IMR-90 (cell line): ENCODE data around the gene PPP5C. TPM values are rescaled to one million over a fixed set of nuclear protein-coding genes. Genes with fewer than 3 reads are reported as not detected.

Experiments
- ATAC-seq: fragments of 200-7000 bp; cut with Tn5 transposase; 2 replicates; pipeline ENCODE4 v1.9.1; 2020; ENCODE audit warnings: low read depth, mild to moderate bottlenecking, moderate library complexity
- BruUV-seq: library from RNA; stranded (reverse); fragments of 400-500 nt; replicated peaks from 2 replicates; lab custom pipeline; 2021; lab: Mats Ljungman, UMichigan
- CTCF ChIA-PET: fragments of 300-600 bp; formaldehyde crosslinking; extraction: SDS; loops from one replicate; lab custom pipeline; 2021; ENCODE audit warnings: antibody characterized with exemption; lab: Yijun Ruan, JAX
- POLR2A ChIA-PET: fragments of 300-600 bp; sonication (Branson Sonifier 250); formaldehyde crosslinking; loops from one replicate; lab custom pipeline; 2022; ENCODE audit warnings: antibody characterized with exemption; ENCODE audit not compliant: unreplicated experiment; lab: Charles Lee
- DNase-seq: peaks from one replicate; pipeline ENCODE4 v3.0.0; 2013
- H2AFZ ChIP-seq: replicated peaks from 2 replicates; pipeline ENCODE3; 2013; ENCODE audit warnings: low read length, mild to moderate bottlenecking; ENCODE audit not compliant: poor library complexity
- H2AK5ac ChIP-seq: 2 replicates; pipeline ENCODE4 v1.6.1; 2013; ENCODE audit warnings: low read depth, low read length, inconsistent platforms
- H2AK9ac ChIP-seq: replicated peaks from 2 replicates; pipeline ENCODE3; 2013; ENCODE audit warnings: mild to moderate bottlenecking, low read depth, low read length, moderate library complexity; ENCODE audit not compliant: poor library complexity
- H2BK120ac ChIP-seq: 2 replicates; pipeline ENCODE4 v1.6.1; 2013; ENCODE audit warnings: low read depth, low read length, inconsistent platforms
- H2BK15ac ChIP-seq: 3 replicates; pipeline ENCODE4 v1.6.1; 2013; ENCODE audit warnings: low read depth, low read length, inconsistent platforms
- H2BK20ac ChIP-seq: 2 replicates; pipeline ENCODE4 v1.6.1; 2013; ENCODE audit warnings: low read depth, mild to moderate bottlenecking, inconsistent platforms, low read length, moderate library complexity
- H2BK5ac ChIP-seq: 2 replicates; pipeline ENCODE4 v1.6.1; 2013; ENCODE audit warnings: mild to moderate bottlenecking, low read depth, low read length, inconsistent platforms; ENCODE audit not compliant: poor library complexity, severe bottlenecking
- H3K14ac ChIP-seq: replicated peaks from 2 replicates; pipeline ENCODE4 v1.6.1; 2013; ENCODE audit warnings: low read depth, low read length, inconsistent platforms
- H3K18ac ChIP-seq: 2 replicates; pipeline ENCODE4 v1.6.1; 2013; ENCODE audit warnings: low read depth, low read length, control low read depth
- H3K23ac ChIP-seq: 2 replicates; pipeline ENCODE4 v1.6.1; 2013; ENCODE audit warnings: low read depth, low read length, inconsistent platforms
- H3K27ac ChIP-seq: 2 replicates; pipeline ENCODE4 v1.5.1; 2013; ENCODE audit warnings: mild to moderate bottlenecking, control low read depth, low read length; ENCODE audit not compliant: insufficient read depth
- H3K27me3 ChIP-seq: 2 replicates; pipeline ENCODE4 v1.6.1; 2013; ENCODE audit warnings: low read length; ENCODE audit not compliant: control insufficient read depth, insufficient read depth
- H3K36me3 ChIP-seq: 2 replicates; pipeline ENCODE4 v1.6.1; 2013; ENCODE audit warnings: low read length, mixed read lengths; ENCODE audit not compliant: control insufficient read depth, insufficient read depth
- H3K4ac ChIP-seq: 2 replicates; pipeline ENCODE4 v1.6.1; 2013; ENCODE audit warnings: low read depth, low read length, inconsistent platforms
- H3K4me1 ChIP-seq: 2 replicates; pipeline ENCODE4 v1.6.1; 2013; ENCODE audit warnings: low read length, mixed read lengths; ENCODE audit not compliant: control insufficient read depth, insufficient read depth
- H3K4me2 ChIP-seq: 2 replicates; pipeline ENCODE4 v1.6.1; 2013; ENCODE audit warnings: low read depth, mild to moderate bottlenecking, control low read depth, low read length, moderate library complexity
- H3K4me3 ChIP-seq: 2 replicates; pipeline ENCODE4 v1.5.1; 2013; ENCODE audit warnings: low read depth, mild to moderate bottlenecking, control low read depth, low read length, moderate library complexity; ENCODE audit not compliant: insufficient read depth
- H3K56ac ChIP-seq: 2 replicates; pipeline ENCODE4 v1.6.1; 2013; ENCODE audit warnings: low read length, inconsistent platforms; ENCODE audit not compliant: insufficient read depth; ENCODE audit errors: extremely low read depth
- H3K79me1 ChIP-seq, 2 experiments: 2 replicates each; pipeline ENCODE4 v1.6.1; 2013; ENCODE audit warnings: low read length in 2 of 2, inconsistent platforms in 1 of 2, low read depth in 1 of 2
- H3K9ac ChIP-seq: 2 replicates; pipeline ENCODE4 v1.6.1; 2013; ENCODE audit warnings: low read depth, low read length, control low read depth
- H3K9me1 ChIP-seq: 2 replicates; pipeline ENCODE4 v1.6.1; 2013; ENCODE audit warnings: low read length, inconsistent platforms; ENCODE audit not compliant: insufficient read depth
- H3K9me3 ChIP-seq: 2 replicates; pipeline ENCODE4 v1.6.1; 2013; ENCODE audit warnings: low read length; ENCODE audit not compliant: control insufficient read depth, insufficient read depth
- H4K20me1 ChIP-seq: 2 replicates; pipeline ENCODE4 v1.6.1; 2013; ENCODE audit warnings: low read length, inconsistent platforms; ENCODE audit not compliant: insufficient read depth
- H4K5ac ChIP-seq: 2 replicates; pipeline ENCODE4 v1.6.1; 2013; ENCODE audit warnings: mild to moderate bottlenecking, low read depth, low read length, control low read depth
- H4K8ac ChIP-seq, 2 experiments: 2 replicates each; pipeline ENCODE4 v1.6.1; 2013; ENCODE audit warnings: low read depth in 2 of 2, low read length in 2 of 2, control low read depth in 1 of 2, inconsistent platforms in 1 of 2
- H4K91ac ChIP-seq: 2 replicates; pipeline ENCODE4 v1.6.1; 2013; ENCODE audit warnings: low read depth, low read length, inconsistent platforms; ENCODE audit not compliant: insufficient read depth
- POLR2A ChIP-seq: IDR thresholded peaks from 2 replicates; pipeline ENCODE4 v1.6.1; 2012; ENCODE audit warnings: mild to moderate bottlenecking, low read depth, low read length
- WGBS, 2 experiments: methylation state at CpG; one replicate each; pipeline versions ENCODE4 v1.1.5 to v1.1.7; 2013; ENCODE audit warnings: missing lambda C conversion rate in 2 of 2; ENCODE audit not compliant: insufficient read length in 1 of 2; ENCODE audit errors: extremely low coverage in 2 of 2; 5-methylcytosine and 5-hydroxymethylcytosine counted together
- dilution Hi-C: fragments of 300-500 bp; cut with HindIII; formaldehyde crosslinking; loops from one replicate; pipeline ENCODE4 v1.14.3; 2018; ENCODE audit warnings: low sequenced_read_pairs; ENCODE audit not compliant: unreplicated experiment
- in situ Hi-C: fragments of 300-500 bp; cut with MboI; formaldehyde crosslinking; loops from 3 replicates; pipeline ENCODE4 v1.14.3; 2019; ENCODE audit warnings: low sequenced_read_pairs, inconsistent platforms, mixed read lengths
- intact Hi-C: fragments of 100-400 bp; cut with micrococcal nuclease; formaldehyde crosslinking; loops from 2 replicates; pipeline ENCODE4 v1.10.0; 2022
- polyA plus RNA-seq, 3 experiments: library from polyadenylated mRNA; depleted of rRNA; stranded (reverse); fragments of >200 nt; gene quantifications; 2 replicates each; pipeline ENCODE4 v1.2.3, GENCODE V29; 2012; ENCODE audit warnings: low replicate concordance in 1 of 3
- total RNA-seq: library from RNA; depleted of rRNA; stranded (reverse); fragments of >200 nt; gene quantifications from 2 replicates; pipeline ENCODE4 v1.2.3, GENCODE V29; 2012

Gene PPP5C
- total and polyA plus RNA-seq, 2 of the 4 experiments (the other 2 are of a cell fraction) = 80.5 to 128 TPM

- H2BK5ac ChIP-seq = no peak overlapping the region
- no peak overlapping the region for H3K4me3 ChIP-seq
- ATAC-seq = no peak
- H3K23ac ChIP-seq = 0 out of 2 replicates have a peak overlapping the region, but pooled peaks have one; percentile 18
- H2AFZ ChIP-seq = no peak overlapping the region
- H3K56ac ChIP-seq = no peak overlapping the region
- no peak overlapping the region for H4K5ac ChIP-seq
- intact Hi-C loops = loop anchor here (2.0 kb wide), 2 partner anchors 47 to 113 kb away; partner anchors contain the start of gene PPP5C
- no peak for DNase-seq
- in situ Hi-C loops = no loop called here
- H3K27me3 ChIP-seq = no peaks in the 10 kb centered on the region
- H2BK120ac ChIP-seq = peak overlapping the region; percentile 69; the same call in 1 of the 2 replicates
- peak overlapping the region; percentile 59 for H2AK5ac ChIP-seq
- H3K4me2 ChIP-seq = no peak overlapping the region
- H3K9ac ChIP-seq = no peak overlapping the region
- H3K18ac ChIP-seq = peak overlapping the region; percentile 60
- WGBS, 2 experiments = 89% methylated on average over 16 of the region's 21 CpGs; no CpG with 5 or more reads in 1 of the 2 experiments
- H3K9me1 ChIP-seq = peaks cover 13% of the 10 kb centered on the region
- peak overlapping the region; percentile 24 for H3K14ac ChIP-seq
- no peak overlapping the region for H2AK9ac ChIP-seq
- H4K8ac ChIP-seq = peak overlapping the region in 1 of 2 experiments; percentile 59; a peak in 1 of 4 replicates
- BruUV-seq = no TSS peak
- 0 out of 4 replicates have a peak, but pooled peaks cover 0 to 9% of the 10 kb centered on the region in 2 experiments for H3K79me1 ChIP-seq
- no peaks in the 10 kb centered on the region; the same call in 1 of the 2 replicates for H4K20me1 ChIP-seq
- no peak for TF ChIP-seq POLR2A
- CTCF ChIA-PET = no interaction called here
- H3K36me3 ChIP-seq = peaks cover 26% of the 10 kb centered on the region
- dilution Hi-C loops = no loop called here
- H3K4me1 ChIP-seq = peaks cover 15% of the 10 kb centered on the region
- H3K9me3 ChIP-seq = peaks cover 6% of the 10 kb centered on the region
- POLR2A ChIA-PET = no interaction called here
- H3K27ac ChIP-seq = no peak overlapping the region
- H2BK20ac ChIP-seq = peak overlapping the region; percentile 21
- peak overlapping the region; percentile 61 for H3K4ac ChIP-seq
- H4K91ac ChIP-seq = peak overlapping the region; percentile 66
- 0 out of 3 replicates have a peak overlapping the region, but pooled peaks have one; percentile 7 for H2BK15ac ChIP-seq
These were observed 46.8 kb downstream of the PPP5C start for GRCh38 chr19:46393456-46394401.
